B cell (primary cell): ENCODE results near the gene ZP4. TPM values are rescaled to one million over a fixed set of nuclear protein-coding genes. Genes with fewer than 3 reads are reported as not detected.

Source experiments
- ATAC-seq: fragments of 200-7000 bp; cut with Tn5 transposase; one replicate; pipeline ENCODE4 v1.10.0; 2021; ENCODE audit warnings: low read depth, mild to moderate bottlenecking, moderate number of reproducible peaks, moderate library complexity
- CTCF ChIA-PET: fragments of 350-600 bp; sonication (Branson Sonifier 250); formaldehyde crosslinking; loops from one replicate; lab custom pipeline; 2021; ENCODE audit warnings: antibody characterized with exemption, inconsistent platforms; lab: Charles Lee
- POLR2A ChIA-PET: fragments of 350-600 bp; sonication (Branson Sonifier 250); formaldehyde crosslinking; loops from one replicate; lab custom pipeline; 2021; ENCODE audit warnings: antibody characterized with exemption; lab: Charles Lee
- DNase-seq: peaks from one replicate; pipeline ENCODE4 v3.0.0; 2013
- H2AFZ ChIP-seq: 2 replicates; pipeline ENCODE4 v1.6.1; 2012; ENCODE audit warnings: mild to moderate bottlenecking, low read depth, low read length; ENCODE audit not compliant: insufficient read depth, poor library complexity, severe bottlenecking
- H3K27ac ChIP-seq, 2 donors: 1 replicate in 1 of 2; 2 replicates in 1 of 2; pipeline ENCODE4 v1.5.1; 2012 to 2013; ENCODE audit warnings: low read length in 2 of 2, mild to moderate bottlenecking in 2 of 2, moderate library complexity in 1 of 2
- H3K27me3 ChIP-seq, 4 experiments: fragments of 200-600 bp in 1 of 4; sonication (generic) in 1 of 4; replicated peaks in 1 of 4; 1 replicate in 2 of 4; 2 replicates in 2 of 4; pipeline versions ENCODE4 v1.6.1 to v1.7.0; 2013 to 2016; ENCODE audit warnings: low read length in 3 of 4, mild to moderate bottlenecking in 2 of 4, mixed read lengths in 1 of 4, moderate library complexity in 1 of 4; ENCODE audit not compliant: insufficient read depth in 4 of 4, control insufficient read depth in 3 of 4; ENCODE audit errors: control extremely low read depth in 1 of 4
- H3K36me3 ChIP-seq, 2 experiments: replicated peaks in 1 of 2; 1 replicate in 1 of 2; 2 replicates in 1 of 2; pipeline versions ENCODE4 v1.6.1 to v1.7.1; 2013; ENCODE audit warnings: low read length in 1 of 2; ENCODE audit not compliant: insufficient read depth in 2 of 2, control insufficient read depth in 1 of 2; ENCODE audit errors: control extremely low read depth in 1 of 2, extremely low read depth in 1 of 2
- H3K4me1 ChIP-seq, 2 donors: fragments of 200-600 bp in 1 of 2; sonication (generic) in 1 of 2; 1 replicate in 1 of 2; 2 replicates in 1 of 2; pipeline versions ENCODE4 v1.5.1 to v1.6.1; 2013 to 2017; ENCODE audit warnings: low read length in 2 of 2; ENCODE audit not compliant: control insufficient read depth in 2 of 2, insufficient read depth in 2 of 2
- H3K4me2 ChIP-seq: replicated peaks from 2 replicates; pipeline ENCODE3; 2012; ENCODE audit warnings: mild to moderate bottlenecking, low read depth, low read length; ENCODE audit not compliant: poor library complexity, severe bottlenecking
- H3K4me3 ChIP-seq, 5 experiments: fragments of 200-600 bp in 1 of 5; sonication (generic) in 1 of 5; 1 replicate in 3 of 5; 2 replicates in 2 of 5; pipeline versions ENCODE4 v1.5.1 to v1.7.0; 2011 to 2016; ENCODE audit warnings: low read length in 4 of 5, mild to moderate bottlenecking in 4 of 5, low read depth in 2 of 5, control low read depth in 1 of 5, moderate library complexity in 1 of 5; ENCODE audit not compliant: insufficient read depth in 1 of 5; ENCODE audit errors: control extremely low read depth in 1 of 5, extremely low read depth in 1 of 5
- H3K79me2 ChIP-seq: fragments of 200-600 bp; sonication (generic); one replicate; pipeline ENCODE4 v1.6.0; 2016; ENCODE audit warnings: low read length; ENCODE audit not compliant: control insufficient read depth, insufficient read depth
- H3K9ac ChIP-seq: fragments of 200-600 bp; sonication (generic); 2 replicates; pipeline ENCODE4 v1.6.1; 2017; ENCODE audit warnings: mild to moderate bottlenecking, low read length, moderate library complexity
- H3K9me3 ChIP-seq, 3 donors: one replicate each; pipeline versions ENCODE4 v1.6.1 to v1.7.1; 2013; ENCODE audit warnings: low read length in 2 of 3; ENCODE audit not compliant: control insufficient read depth in 2 of 3, insufficient read depth in 1 of 3; ENCODE audit errors: control extremely low read depth in 1 of 3
- H4K20me1 ChIP-seq: 2 replicates; pipeline ENCODE4 v1.6.0; 2012; ENCODE audit warnings: mild to moderate bottlenecking, low read length; ENCODE audit not compliant: insufficient read depth, control insufficient read depth, poor library complexity, severe bottlenecking
- H3K27ac Mint-ChIP-seq: one replicate; pipeline ENCODE4 v1.8.0; 2021; ENCODE audit warnings: mixed read lengths
- H3K27me3 Mint-ChIP-seq: one replicate; pipeline ENCODE4 v1.8.0; 2021; ENCODE audit warnings: mixed read lengths
- H3K4me1 Mint-ChIP-seq: one replicate; pipeline ENCODE4 v1.8.0; 2021; ENCODE audit warnings: mixed read lengths
- H3K4me3 Mint-ChIP-seq: one replicate; pipeline ENCODE4 v1.8.0; 2021; ENCODE audit warnings: mixed read lengths
- H3K9me3 Mint-ChIP-seq: one replicate; pipeline ENCODE4 v1.8.0; 2022; ENCODE audit warnings: mixed read lengths; ENCODE audit not compliant: insufficient read depth
- EZH2 ChIP-seq: IDR thresholded peaks from 2 replicates; pipeline ENCODE4 v1.6.1; 2012; ENCODE audit warnings: borderline replicate concordance, low read depth, mild to moderate bottlenecking, moderate library complexity, low read length; ENCODE audit not compliant: insufficient read depth, poor library complexity, severe bottlenecking
- WGBS: methylation state at CpG from one replicate; pipeline ENCODE4 v1.1.5; 2013; ENCODE audit warnings: missing lambda C conversion rate; ENCODE audit not compliant: insufficient coverage; 5-methylcytosine and 5-hydroxymethylcytosine counted together
- intact Hi-C: fragments of 100-400 bp; cut with micrococcal nuclease; formaldehyde crosslinking; loops from one replicate; pipeline ENCODE4 v1.10.0; 2022
- polyA plus RNA-seq: library from polyadenylated mRNA; depleted of rRNA; stranded (reverse); fragments of >200 nt; gene quantifications from 2 replicates; pipeline ENCODE4 v1.2.3, GENCODE V29; 2012
- total RNA-seq, 2 donors: library from RNA; stranded (reverse); fragments of 120-200 nt in 1 of 2; gene quantifications; 1 replicate in 1 of 2; 2 replicates in 1 of 2; pipeline versions ENCODE4 v1.2.3 to v1.2.4, GENCODE V29; 2013 to 2022
- TF ChIP-seq, protein P1 (sequence below): fragments of 200-600 bp; IDR thresholded peaks from one replicate; pipeline ENCODE4 v1.8.0; 2022; ENCODE audit warnings: antibody characterized with exemption, mild to moderate bottlenecking

Gene ZP4
- total and polyA plus RNA-seq, 2 donors (not counting 1 experiment from before 2014, with no cell fraction given): not detected

DNA sequence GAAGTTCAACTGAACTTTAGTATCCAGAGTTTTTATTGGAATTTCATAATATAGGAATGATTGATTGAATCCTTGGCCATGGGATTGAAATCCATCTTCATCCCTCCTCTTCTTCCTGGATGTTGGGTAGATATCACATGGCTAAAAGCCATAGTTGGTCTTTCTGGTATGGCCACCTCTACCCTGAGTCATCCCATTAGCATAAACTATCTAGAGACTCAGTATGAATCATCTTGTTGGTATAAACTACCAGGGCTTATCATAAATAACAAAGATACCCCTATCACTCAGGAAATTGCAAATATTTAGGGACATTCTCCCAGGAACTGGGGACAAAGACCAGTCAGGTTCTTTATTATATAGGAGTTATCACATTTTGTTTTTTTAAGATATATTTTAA, 21.2 kb upstream of the ZP4 start:
- CTCF ChIA-PET: no interaction called here
- Mint-ChIP-seq H3K4me3 (no peak overlapping the region), H3K4me1 (no peaks in the 10 kb centered on the region), H3K9me3 (no peaks in the 10 kb centered on the region), H3K27ac (no peak overlapping the region), H3K27me3 (no peaks in the 10 kb centered on the region)
- Histone ChIP-seq H3K79me2 (no peaks in the 10 kb centered on the region), H3K4me1 (no peaks in the 10 kb centered on the region), H3K9me3 (peaks cover 0 to 8% (median 4%) of the 10 kb centered on the region in 3 donors), H3K36me3 (no peaks in the 10 kb centered on the region), H4K20me1 (no peaks in the 10 kb centered on the region), H3K27ac (no peak overlapping the region), H3K4me2 (no peak overlapping the region), H3K4me3 (no peak overlapping the region), H3K9ac (no peak overlapping the region), H3K27me3 (no peaks in the 10 kb centered on the region), H2AFZ (no peak overlapping the region)
- DNase-seq: no peak
- POLR2A ChIA-PET: no interaction called here
- no peak for ATAC-seq
- intact Hi-C loops: no loop called here
- no peak for TF ChIP-seq EZH2
- TF ChIP-seq, protein P1, sequence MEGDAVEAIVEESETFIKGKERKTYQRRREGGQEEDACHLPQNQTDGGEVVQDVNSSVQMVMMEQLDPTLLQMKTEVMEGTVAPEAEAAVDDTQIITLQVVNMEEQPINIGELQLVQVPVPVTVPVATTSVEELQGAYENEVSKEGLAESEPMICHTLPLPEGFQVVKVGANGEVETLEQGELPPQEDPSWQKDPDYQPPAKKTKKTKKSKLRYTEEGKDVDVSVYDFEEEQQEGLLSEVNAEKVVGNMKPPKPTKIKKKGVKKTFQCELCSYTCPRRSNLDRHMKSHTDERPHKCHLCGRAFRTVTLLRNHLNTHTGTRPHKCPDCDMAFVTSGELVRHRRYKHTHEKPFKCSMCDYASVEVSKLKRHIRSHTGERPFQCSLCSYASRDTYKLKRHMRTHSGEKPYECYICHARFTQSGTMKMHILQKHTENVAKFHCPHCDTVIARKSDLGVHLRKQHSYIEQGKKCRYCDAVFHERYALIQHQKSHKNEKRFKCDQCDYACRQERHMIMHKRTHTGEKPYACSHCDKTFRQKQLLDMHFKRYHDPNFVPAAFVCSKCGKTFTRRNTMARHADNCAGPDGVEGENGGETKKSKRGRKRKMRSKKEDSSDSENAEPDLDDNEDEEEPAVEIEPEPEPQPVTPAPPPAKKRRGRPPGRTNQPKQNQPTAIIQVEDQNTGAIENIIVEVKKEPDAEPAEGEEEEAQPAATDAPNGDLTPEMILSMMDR: no peak

DNA sequence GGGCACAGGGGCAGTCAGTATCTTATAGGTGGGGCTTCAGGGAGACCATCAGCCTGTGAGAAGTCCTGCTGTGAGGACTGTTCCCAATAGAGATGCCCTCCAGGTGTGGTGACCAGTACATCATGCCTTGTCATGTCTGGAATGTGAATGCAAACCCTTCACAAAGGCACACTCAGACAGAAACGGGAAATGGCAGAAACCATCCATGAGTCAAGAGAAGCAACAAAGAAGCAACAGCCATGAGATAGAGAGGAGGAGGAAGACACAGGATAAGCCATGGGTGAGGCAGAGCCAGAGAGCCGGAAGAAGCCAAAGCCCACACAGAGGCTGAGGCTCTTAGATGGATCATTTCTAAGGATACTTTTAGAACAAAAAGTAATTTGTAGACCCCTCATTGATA, 20.1 kb upstream of the ZP4 start:
- Histone ChIP-seq H3K79me2 (no peaks in the 10 kb centered on the region), H3K36me3 (no peaks in the 10 kb centered on the region), H3K4me1 (no peaks in the 10 kb centered on the region), H3K4me3 (no peak overlapping the region), H3K9me3 (peaks cover 0 to 4% (median 4%) of the 10 kb centered on the region in 3 donors), H2AFZ (no peak overlapping the region), H3K27ac (no peak overlapping the region), H3K4me2 (no peak overlapping the region), H4K20me1 (no peaks in the 10 kb centered on the region), H3K9ac (no peak overlapping the region), H3K27me3 (no peaks in the 10 kb centered on the region)
- Mint-ChIP-seq H3K27me3 (no peaks in the 10 kb centered on the region), H3K27ac (no peak overlapping the region), H3K4me3 (no peak overlapping the region), H3K4me1 (no peaks in the 10 kb centered on the region), H3K9me3 (no peaks in the 10 kb centered on the region)
- TF ChIP-seq, protein P1: no peak
- TF ChIP-seq EZH2: no peak
- ChIA-PET CTCF (no interaction called here), POLR2A (no interaction called here)
- intact Hi-C loops: no loop called here
- ATAC-seq: no peak
- DNase-seq: no peak
- WGBS: 83% methylated on average over 1 of the region's 2 CpGs
